ENCODE results near the gene B3GAT1. TPM values are rescaled to one million over a fixed set of nuclear protein-coding genes. Genes with fewer than 3 reads are reported as not detected.

Gene B3GAT1
- total RNA-seq, 1 experiment from 2014 or later, result not detected

- H3K4me2 ChIP-seq (ENCODE audit: low read length), result no peak overlapping the region
- no peaks in the 10 kb centered on the region for H3K27me3 ChIP-seq (ENCODE audit: insufficient read depth, low read length)
- H3K79me2 ChIP-seq (ENCODE audit: insufficient read depth, low read length), result no peaks in the 10 kb centered on the region
- no peak for DNase-seq (ENCODE audit: low read depth, low spot score)
- POLR2A ChIA-PET, result no interaction called here
- H3K4me1 ChIP-seq (ENCODE audit: control insufficient read depth in 1 of 2, insufficient read depth in 2 of 2, low read length in 2 of 2), result no peaks in the 10 kb centered on the region
- H3K4me3 ChIP-seq (replicated peaks in 1 of 2; ENCODE audit: low read depth in 1 of 2, low read length in 2 of 2), result no peak overlapping the region
- H2AFZ ChIP-seq (ENCODE audit: low read depth, low read length, poor library complexity, severe bottlenecking), result no peak overlapping the region
- RAD21 ChIA-PET (ENCODE audit: low non-redundant PET in 1 of 2, low total read pairs in 2 of 2, uncharacterized antibody in 2 of 2, unreplicated experiment in 2 of 2), result no interaction called here
- no peaks in the 10 kb centered on the region for H3K9me2 ChIP-seq (ENCODE audit: insufficient read depth)
- no peaks in the 10 kb centered on the region for H3K9me3 ChIP-seq (ENCODE audit: control insufficient read depth in 1 of 2, insufficient read depth in 1 of 2, low read depth in 1 of 2, low read length in 2 of 2)
- no peak for ATAC-seq
- no peak overlapping the region for H3K9ac ChIP-seq (ENCODE audit: low read length)
- intact Hi-C loops (cut with micrococcal nuclease), result no loop called here
- no TSS peak for BruUV-seq (replicated peaks)
- no peak for TF ChIP-seq ZBTB33 (IDR thresholded peaks at IDR 0.05; ENCODE audit: extremely low read depth, insufficient replicate concordance, low read length)
- no peak for TF ChIP-seq EGR1 (IDR thresholded peaks at IDR 0.05; ENCODE audit: low read depth)
- no peak for TF ChIP-seq CEBPB (IDR thresholded peaks at IDR 0.05; ENCODE audit: low read depth)
- TF ChIP-seq ZFX (IDR thresholded peaks at IDR 0.05), result no peak
- no peak for TF ChIP-seq ATF3 (IDR thresholded peaks at IDR 0.05)
- TF ChIP-seq SRF (IDR thresholded peaks at IDR 0.05; ENCODE audit: low read depth), result no peak
- TF ChIP-seq RAD21 (IDR thresholded peaks at IDR 0.05; ENCODE audit: low read depth), result no peak
- no peak for TF ChIP-seq ZNF274 (IDR thresholded peaks at IDR 0.05; ENCODE audit: low read depth, low read length)
- no peak for TF ChIP-seq SP1 (IDR thresholded peaks at IDR 0.05; ENCODE audit: low read depth)
- no peak for TF ChIP-seq MAX (IDR thresholded peaks at IDR 0.05)
- CTCF ChIA-PET, result no interaction called here
- H3K36me3 ChIP-seq (ENCODE audit: control insufficient read depth in 1 of 2, insufficient read depth in 2 of 2, low read length in 2 of 2), result no peaks in the 10 kb centered on the region
- no peak overlapping the region for H3K27ac ChIP-seq (ENCODE audit: low read depth, low read length)
- no peaks in the 10 kb centered on the region for H4K20me1 ChIP-seq (ENCODE audit: insufficient read depth)
Measured at GRCh38 chr11:134380229-134380628, 31.8 kb downstream of the B3GAT1 start.

Data from HCT116 (cell line).